ENCODE data around the gene TBX5.

Gene TBX5

GRCh38 chr12:114401328-114402083 lies 4.4 kb downstream of the TBX5 start:
- Histone ChIP-seq H3K79me2 (no peaks in the 10 kb centered on the region), H3K4me2 (ENCODE audit: low read length) (no peak overlapping the region), H2AFZ (no peak overlapping the region), H3K36me3 (ENCODE audit: control insufficient read depth, insufficient read depth, low read length) (no peaks in the 10 kb centered on the region), H3K9ac (no peak overlapping the region), H3K4me3 (ENCODE audit: low read depth, low read length) (no peak overlapping the region), H3K27me3 (ENCODE audit: control insufficient read depth, insufficient read depth, low read length) (peaks cover 6% of the 10 kb centered on the region), H3K4me1 (no peaks in the 10 kb centered on the region), H3K9me3 (ENCODE audit: control insufficient read depth, low read length) (no peaks in the 10 kb centered on the region), H3K27ac (no peak overlapping the region)
- no peak for TF ChIP-seq CTCF (IDR thresholded peaks at IDR 0.05)

GRCh38 chr12:114400925-114401324 lies 5.0 kb downstream of the TBX5 start:
- H2AFZ ChIP-seq: no peak overlapping the region
- no peak overlapping the region for H3K4me2 ChIP-seq (ENCODE audit: low read length)
- no peaks in the 10 kb centered on the region for H3K79me2 ChIP-seq
- no peaks in the 10 kb centered on the region for H3K36me3 ChIP-seq (ENCODE audit: control insufficient read depth, insufficient read depth, low read length)
- no peak for TF ChIP-seq CTCF (IDR thresholded peaks at IDR 0.05)
- no peaks in the 10 kb centered on the region for H3K4me1 ChIP-seq
- H3K9me3 ChIP-seq (ENCODE audit: control insufficient read depth, low read length): no peaks in the 10 kb centered on the region
- H3K4me3 ChIP-seq (ENCODE audit: low read depth, low read length): no peak overlapping the region
- peaks cover 6% of the 10 kb centered on the region for H3K27me3 ChIP-seq (ENCODE audit: control insufficient read depth, insufficient read depth, low read length)
- H3K27ac ChIP-seq: no peak overlapping the region
- no peak overlapping the region for H3K9ac ChIP-seq

- Histone ChIP-seq H3K36me3 (ENCODE audit: control insufficient read depth, insufficient read depth, low read length) (no peaks in the 10 kb centered on the region), H3K79me2 (no peaks in the 10 kb centered on the region), H3K9ac (no peak overlapping the region), H3K27ac (no peak overlapping the region), H3K27me3 (ENCODE audit: control insufficient read depth, insufficient read depth, low read length) (peaks cover 6% of the 10 kb centered on the region), H3K4me1 (no peaks in the 10 kb centered on the region), H3K4me2 (ENCODE audit: low read length) (no peak overlapping the region), H3K4me3 (ENCODE audit: low read depth, low read length) (no peak overlapping the region), H2AFZ (no peak overlapping the region), H3K9me3 (ENCODE audit: control insufficient read depth, low read length) (no peaks in the 10 kb centered on the region)
- no peak for TF ChIP-seq CTCF (IDR thresholded peaks at IDR 0.05)
Observed at GRCh38 chr12:114400361-114400811, 5.6 kb downstream of the TBX5 start.

- Histone ChIP-seq H3K79me2 (no peaks in the 10 kb centered on the region), H3K27me3 (ENCODE audit: control insufficient read depth, insufficient read depth, low read length) (peaks cover 6% of the 10 kb centered on the region), H3K9me3 (ENCODE audit: control insufficient read depth, low read length) (no peaks in the 10 kb centered on the region), H3K4me2 (ENCODE audit: low read length) (no peak overlapping the region), H3K27ac (no peak overlapping the region), H2AFZ (no peak overlapping the region), H3K4me3 (ENCODE audit: low read depth, low read length) (no peak overlapping the region), H3K36me3 (ENCODE audit: control insufficient read depth, insufficient read depth, low read length) (no peaks in the 10 kb centered on the region), H3K4me1 (no peaks in the 10 kb centered on the region), H3K9ac (no peak overlapping the region)
- TF ChIP-seq CTCF (IDR thresholded peaks at IDR 0.05): no peak
Observed at GRCh38 chr12:114399664-114400211, 6.2 kb downstream of the TBX5 start.

Data from parathyroid adenoma (tissue), 2 donors.